ENCODE data around the gene NKPD1. TPM values are rescaled to one million over a fixed set of nuclear protein-coding genes. Genes with fewer than 3 reads are reported as not detected.

NKPD1 gene
- under 1 TPM; 0.15 to 0.57 (median 0.20) TPM for total RNA-seq
- polyA plus RNA-seq = under 1 TPM in 1 of 2 donors, not detected in 1; 0.11 TPM
- long read RNA-seq, donor 1 = 0 reads
- long read RNA-seq, donor 2, partial matches to known transcripts = 0 of 1 reads
- long read RNA-seq, donor 2, other reads (novel, unspliced or antisense) = 0 of 1 reads
- long read RNA-seq, donor 3 = 0 reads

DNA sequence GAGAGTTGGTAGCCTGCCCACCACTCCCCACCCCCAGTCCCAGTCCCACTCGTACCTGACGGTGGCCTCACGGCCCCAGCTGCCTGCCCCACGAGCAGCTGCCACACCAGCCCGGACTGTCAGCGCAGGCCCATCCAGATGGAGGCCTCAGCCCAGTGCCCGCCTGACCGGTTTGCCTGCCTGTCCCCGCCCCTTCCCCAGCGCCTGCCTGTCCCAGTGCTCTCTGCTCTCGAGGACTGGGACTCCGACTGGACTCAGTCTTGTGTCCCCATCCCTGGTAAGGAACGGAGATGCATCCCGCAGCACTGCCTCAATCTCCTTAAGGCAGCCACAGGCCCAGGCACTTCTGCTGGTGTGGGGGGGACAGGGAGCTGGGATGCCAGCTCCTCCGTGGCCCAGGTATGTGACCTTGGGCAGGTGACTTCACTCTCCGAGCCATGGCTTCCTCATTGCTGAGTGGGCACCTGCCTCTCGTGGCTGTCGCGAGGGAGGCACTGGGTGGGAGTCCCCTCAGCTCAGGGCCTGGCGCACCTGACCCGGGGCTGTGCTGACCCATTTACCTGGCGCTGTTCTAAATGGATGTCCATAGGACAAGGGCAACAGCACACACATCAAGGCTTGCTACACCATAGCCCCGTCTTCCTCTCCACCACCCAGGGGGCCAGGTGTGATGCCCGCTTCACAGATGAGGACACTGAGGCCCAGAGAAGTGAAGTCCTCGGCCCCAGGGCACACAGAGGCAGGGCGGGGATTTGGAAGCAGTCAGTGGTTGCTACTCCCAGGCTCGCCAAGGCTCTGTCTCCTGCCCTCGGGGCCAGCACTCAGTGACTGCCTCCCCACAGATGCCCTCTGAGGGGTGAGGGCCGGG, at the start of gene NKPD1:
TSS of gene NKPD1 (minus strand) at position 113 of the 868 bp plus-strand sequence. CDS start 832 bp downstream, outside the sequence.
- Histone ChIP-seq H3K9me3 (no peaks in the 10 kb centered on the region), H3K4me1 (ENCODE audit: insufficient read depth) (no peaks in the 10 kb centered on the region), H3K27me3 (no peaks in the 10 kb centered on the region), H3K27ac (no peak within 1 kb of the TSS), H3K4me3 (no peak within 1 kb of the TSS), H3K36me3 (no peaks in the 10 kb centered on the region)
- TF ChIP-seq EP300 (IDR thresholded peaks at IDR 0.05) = no peak
- TF ChIP-seq CTCF (IDR thresholded peaks at IDR 0.05) = no peak
- no peak for TF ChIP-seq POLR2A (IDR thresholded peaks at IDR 0.05)
- intact Hi-C loops (cut with DNase I) = no loop called here
- WGBS, 3 donors = 28 to 46% (median 30%) methylated on average over 26 to 29 of the region's 29 CpGs
- DNase-seq = no peak

GRCh38 chr19:45206328-45206727, 45.5 kb upstream of the NKPD1 start:
- no peaks in the 10 kb centered on the region for H3K9me3 ChIP-seq
- no peak overlapping the region for H3K4me3 ChIP-seq
- no peak overlapping the region for H3K27ac ChIP-seq
- no peaks in the 10 kb centered on the region for H3K27me3 ChIP-seq
- H3K4me1 ChIP-seq (ENCODE audit: insufficient read depth) = no peaks in the 10 kb centered on the region
- H3K36me3 ChIP-seq = no peaks in the 10 kb centered on the region
- intact Hi-C loops (cut with DNase I) = no loop called here
- no peak for TF ChIP-seq CTCF (IDR thresholded peaks at IDR 0.05)
- no peak for TF ChIP-seq POLR2A (IDR thresholded peaks at IDR 0.05)
- TF ChIP-seq EP300 (IDR thresholded peaks at IDR 0.05) = no peak
- WGBS, 3 donors = 91 to 94% (median 93%) methylated on average over 3 of the region's 3 CpGs
- DNase-seq = no peak

GRCh38 chr19:45205810-45206209, 45.0 kb upstream of the NKPD1 start:
- WGBS, 3 donors = 82 to 87% (median 87%) methylated on average over 12 of the region's 12 CpGs
- DNase-seq = no peak
- Histone ChIP-seq H3K4me3 (no peak overlapping the region), H3K36me3 (no peaks in the 10 kb centered on the region), H3K27ac (no peak overlapping the region), H3K9me3 (no peaks in the 10 kb centered on the region), H3K27me3 (no peaks in the 10 kb centered on the region), H3K4me1 (ENCODE audit: insufficient read depth) (no peaks in the 10 kb centered on the region)
- no peak for TF ChIP-seq CTCF (IDR thresholded peaks at IDR 0.05)
- no peak for TF ChIP-seq EP300 (IDR thresholded peaks at IDR 0.05)
- TF ChIP-seq POLR2A (IDR thresholded peaks at IDR 0.05) = no peak
- intact Hi-C loops (cut with DNase I) = no loop called here

GRCh38 chr19:45202637-45203036, 41.9 kb upstream of the NKPD1 start:
- H3K4me1 ChIP-seq (ENCODE audit: insufficient read depth) = no peaks in the 10 kb centered on the region
- TF ChIP-seq EP300 (IDR thresholded peaks at IDR 0.05) (no peak), CTCF (IDR thresholded peaks at IDR 0.05) (no peak), POLR2A (IDR thresholded peaks at IDR 0.05) (no peak)
- H3K27ac ChIP-seq = no peak overlapping the region
- 91 to 96% (median 91%) methylated on average over 6 of the region's 6 CpGs for WGBS, 3 donors
- no peak overlapping the region for H3K4me3 ChIP-seq
- intact Hi-C loops (cut with DNase I) = no loop called here
- H3K36me3 ChIP-seq = no peaks in the 10 kb centered on the region
- no peaks in the 10 kb centered on the region for H3K27me3 ChIP-seq
- no peaks in the 10 kb centered on the region for H3K9me3 ChIP-seq
- no peak for DNase-seq
